MCF 10A (cell line): ENCODE data around the gene GSTT2B. TPM values are rescaled to one million over a fixed set of nuclear protein-coding genes. Genes with fewer than 3 reads are reported as not detected.
A peak's percentile ranks its signal among the peaks of the same experiment; 100 is the strongest.

Experiments
- BruUV-seq: library from RNA; stranded (reverse); fragments of 400-500 nt; replicated peaks from 2 replicates; lab custom pipeline; 2021; lab: Mats Ljungman, UMichigan
- CTCF ChIA-PET: fragments of 300-600 bp; sonication (Branson Sonifier 250); formaldehyde crosslinking; extraction: SDS; loops from one replicate; lab custom pipeline; 2021; ENCODE audit warnings: antibody characterized with exemption, inconsistent platforms; lab: Yijun Ruan, JAX
- POLR2A ChIA-PET: fragments of 300-600, 350-650 bp; sonication (Branson Sonifier 250); formaldehyde crosslinking; extraction: SDS; loops from one replicate; lab custom pipeline; 2020; ENCODE audit warnings: antibody characterized with exemption, inconsistent platforms; lab: Yijun Ruan, JAX
- DNase-seq: peaks from one replicate; pipeline ENCODE4 v3.0.0-alpha.2; 2018; ENCODE audit not compliant: unreplicated experiment
- H3K27ac Mint-ChIP-seq: one replicate; pipeline ENCODE4 v1.8.0; 2022; ENCODE audit warnings: mild to moderate bottlenecking, low read depth, mixed read lengths; ENCODE audit not compliant: unreplicated experiment
- H3K27me3 Mint-ChIP-seq: one replicate; pipeline ENCODE4 v1.8.0; 2022; ENCODE audit warnings: mixed read lengths; ENCODE audit not compliant: insufficient read depth, unreplicated experiment
- H3K36me3 Mint-ChIP-seq: one replicate; pipeline ENCODE4 v1.8.0; 2022; ENCODE audit warnings: mild to moderate bottlenecking, moderate library complexity, mixed read lengths; ENCODE audit not compliant: insufficient read depth, unreplicated experiment
- H3K4me1 Mint-ChIP-seq: one replicate; pipeline ENCODE4 v1.8.0; 2022; ENCODE audit warnings: mixed read lengths; ENCODE audit not compliant: insufficient read depth, unreplicated experiment
- H3K4me3 Mint-ChIP-seq: one replicate; pipeline ENCODE4 v1.8.0; 2022; ENCODE audit warnings: mild to moderate bottlenecking, moderate library complexity, mixed read lengths; ENCODE audit not compliant: unreplicated experiment
- H3K9me3 Mint-ChIP-seq: one replicate; pipeline ENCODE4 v1.8.0; 2022; ENCODE audit warnings: mixed read lengths; ENCODE audit not compliant: unreplicated experiment
- intact Hi-C: fragments of 100-400 bp; cut with micrococcal nuclease; formaldehyde crosslinking; loops from 2 replicates; pipeline ENCODE4 v1.14.1; 2022
- total RNA-seq: library from RNA; stranded (reverse); gene quantifications from 2 replicates; pipeline ENCODE4 v1.2.3, GENCODE V29; 2022
- TF ChIP-seq, protein P1 (sequence below): fragments of 200-600 bp; IDR thresholded peaks from one replicate; pipeline ENCODE4 v1.8.0; 2022; ENCODE audit warnings: antibody characterized with exemption, mild to moderate bottlenecking; ENCODE audit not compliant: unreplicated experiment

The GSTT2B gene
- total RNA-seq, 1 experiment from 2014 or later: 22.7 TPM

DNA sequence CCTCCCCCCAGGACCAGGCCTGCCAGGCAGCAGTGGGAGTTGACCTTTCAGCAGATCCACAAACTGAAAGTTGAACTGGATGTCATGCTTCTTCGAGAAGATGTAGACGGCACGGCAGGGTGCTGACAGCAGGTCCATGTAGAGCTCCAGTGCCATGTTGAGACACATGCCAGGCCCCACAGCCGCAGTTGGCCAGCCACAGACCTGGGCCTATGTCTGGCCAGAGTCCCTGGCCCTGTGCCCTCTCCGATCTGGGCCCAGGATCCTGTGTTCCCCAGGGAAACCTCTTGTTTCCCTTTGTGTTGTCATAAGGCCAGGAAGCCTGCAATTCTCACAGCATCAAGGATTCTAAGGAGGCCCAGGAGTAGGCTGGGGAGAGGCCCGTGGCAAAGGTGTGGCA is 44.2 kb upstream of the GSTT2B start, which contains the start of gene GSTT4:
TSS of gene GSTT4 (minus strand) at position 253 of the 400 bp plus-strand sequence. CDS start at position 156, 97 bp downstream.
- Mint-ChIP-seq H3K27me3 (no peaks in the 10 kb centered on the region), H3K27ac (no peak within 1 kb of the TSS), H3K36me3 (no peaks in the 10 kb centered on the region), H3K4me3 (no peak within 1 kb of the TSS), H3K4me1 (no peaks in the 10 kb centered on the region), H3K9me3 (no peaks in the 10 kb centered on the region)
- no peak for DNase-seq
- CTCF ChIA-PET: no interaction called here
- POLR2A ChIA-PET: no interaction called here
- no TSS peak for BruUV-seq
- TF ChIP-seq, protein P1, sequence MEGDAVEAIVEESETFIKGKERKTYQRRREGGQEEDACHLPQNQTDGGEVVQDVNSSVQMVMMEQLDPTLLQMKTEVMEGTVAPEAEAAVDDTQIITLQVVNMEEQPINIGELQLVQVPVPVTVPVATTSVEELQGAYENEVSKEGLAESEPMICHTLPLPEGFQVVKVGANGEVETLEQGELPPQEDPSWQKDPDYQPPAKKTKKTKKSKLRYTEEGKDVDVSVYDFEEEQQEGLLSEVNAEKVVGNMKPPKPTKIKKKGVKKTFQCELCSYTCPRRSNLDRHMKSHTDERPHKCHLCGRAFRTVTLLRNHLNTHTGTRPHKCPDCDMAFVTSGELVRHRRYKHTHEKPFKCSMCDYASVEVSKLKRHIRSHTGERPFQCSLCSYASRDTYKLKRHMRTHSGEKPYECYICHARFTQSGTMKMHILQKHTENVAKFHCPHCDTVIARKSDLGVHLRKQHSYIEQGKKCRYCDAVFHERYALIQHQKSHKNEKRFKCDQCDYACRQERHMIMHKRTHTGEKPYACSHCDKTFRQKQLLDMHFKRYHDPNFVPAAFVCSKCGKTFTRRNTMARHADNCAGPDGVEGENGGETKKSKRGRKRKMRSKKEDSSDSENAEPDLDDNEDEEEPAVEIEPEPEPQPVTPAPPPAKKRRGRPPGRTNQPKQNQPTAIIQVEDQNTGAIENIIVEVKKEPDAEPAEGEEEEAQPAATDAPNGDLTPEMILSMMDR: no peak
- intact Hi-C loops: no loop called here

DNA sequence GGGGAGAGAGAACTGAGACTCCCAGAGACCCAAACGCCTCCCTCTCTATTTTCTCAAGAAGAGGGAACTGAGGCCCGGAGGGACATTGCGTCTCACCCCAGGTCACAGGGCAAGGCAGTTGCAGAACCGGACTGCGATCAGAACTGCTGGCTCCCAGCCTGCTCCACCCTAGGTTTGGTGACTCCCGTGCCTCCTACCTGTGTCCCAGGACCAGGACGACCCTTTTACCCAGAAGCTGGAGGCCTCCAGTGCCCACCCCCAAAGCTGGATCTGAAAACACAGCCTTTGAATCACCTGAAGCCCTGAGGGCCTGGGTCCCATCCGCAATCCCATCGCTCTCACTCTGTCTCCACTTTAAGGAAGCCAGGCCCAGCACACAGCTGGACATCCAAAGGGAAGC is 42.9 kb upstream of the GSTT2B start:
- TF ChIP-seq, protein P1: no peak
- Mint-ChIP-seq H3K27me3 (no peaks in the 10 kb centered on the region), H3K4me3 (no peak overlapping the region), H3K9me3 (no peaks in the 10 kb centered on the region), H3K27ac (no peak overlapping the region), H3K36me3 (no peaks in the 10 kb centered on the region), H3K4me1 (no peaks in the 10 kb centered on the region)
- no TSS peak for BruUV-seq
- CTCF ChIA-PET: interaction anchor here (1.0 kb wide), 1 partner anchor 103 kb away, joined by 5 read pairs; no protein-coding TSS in a partner anchor
- intact Hi-C loops: no loop called here
- no peak for DNase-seq
- POLR2A ChIA-PET: interaction anchor here (0.7 to 1.0 kb wide), 3 partner anchors 11 to 264 kb away, joined by 3 read pairs; no protein-coding TSS in a partner anchor

DNA sequence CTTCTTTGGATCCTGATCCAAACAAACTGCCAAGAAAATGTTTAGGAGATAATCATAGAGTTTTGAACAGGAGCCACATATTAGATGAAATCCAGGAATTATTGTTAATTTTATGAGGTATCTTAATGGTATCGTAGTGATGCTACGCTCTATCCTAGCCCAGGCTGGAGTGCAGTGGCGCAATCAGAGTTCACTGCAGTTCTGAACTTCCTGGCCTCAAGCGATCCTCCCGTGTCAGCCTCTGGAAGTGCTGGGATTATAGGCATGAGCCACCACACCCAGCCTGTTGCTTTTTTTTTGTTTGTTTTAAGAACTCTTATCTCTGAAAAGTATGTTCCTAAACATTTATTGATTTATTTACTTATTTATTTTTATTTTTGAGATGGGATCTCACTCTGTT is 41.9 kb upstream of the GSTT2B start:
- H3K27me3 Mint-ChIP-seq: no peaks in the 10 kb centered on the region
- H3K27ac Mint-ChIP-seq: no peak overlapping the region
- ChIA-PET POLR2A (no interaction called here), CTCF (no interaction called here)
- no TSS peak for BruUV-seq
- DNase-seq: peak; percentile 57
- TF ChIP-seq, protein P1: no peak
- H3K9me3 Mint-ChIP-seq: no peaks in the 10 kb centered on the region
- H3K4me1 Mint-ChIP-seq: no peaks in the 10 kb centered on the region
- no peak overlapping the region for H3K4me3 Mint-ChIP-seq
- no peaks in the 10 kb centered on the region for H3K36me3 Mint-ChIP-seq
- intact Hi-C loops: no loop called here

DNA sequence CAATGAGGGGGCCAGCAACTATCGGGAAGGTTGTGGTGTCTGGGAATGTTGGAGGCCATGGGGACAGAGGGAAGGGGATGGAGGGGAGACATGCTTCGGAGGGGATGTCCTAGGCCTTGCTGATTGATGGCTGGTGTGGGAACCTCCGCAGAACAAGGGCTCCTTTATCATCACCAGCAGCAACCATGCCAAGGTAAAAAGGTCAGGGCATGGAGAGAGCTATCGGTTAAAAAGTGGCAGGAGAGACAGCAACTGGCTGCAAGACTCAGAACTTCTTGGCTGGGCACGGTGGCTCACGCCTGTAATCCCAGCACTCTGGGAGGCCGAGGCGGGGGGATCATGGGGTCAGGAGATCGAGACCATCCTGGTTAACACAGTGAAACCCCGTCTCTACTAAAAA is 41.3 kb upstream of the GSTT2B start:
- DNase-seq: no peak
- TF ChIP-seq, protein P1: no peak
- POLR2A ChIA-PET: no interaction called here
- intact Hi-C loops: no loop called here
- CTCF ChIA-PET: no interaction called here
- H3K27ac Mint-ChIP-seq: no peak overlapping the region
- no peaks in the 10 kb centered on the region for H3K4me1 Mint-ChIP-seq
- H3K4me3 Mint-ChIP-seq: no peak overlapping the region
- no peaks in the 10 kb centered on the region for H3K27me3 Mint-ChIP-seq
- BruUV-seq: no TSS peak
- H3K9me3 Mint-ChIP-seq: no peaks in the 10 kb centered on the region
- no peaks in the 10 kb centered on the region for H3K36me3 Mint-ChIP-seq
